HFF-Myc (cell line): Measurements from ENCODE around the gene BANF1.
"Not testable (repeated sequence)": the region's sequence is repeated elsewhere in the genome, so short reads cannot be mapped to it uniquely, and the experiment has no call there.

Experiments
- DNase-seq: peaks from one replicate; pipeline ENCODE4 v3.0.0-alpha.2; 2011; ENCODE audit warnings: low read depth; ENCODE audit errors: extremely low read depth
- H3K4me3 ChIP-seq: replicated peaks from 2 replicates; pipeline ENCODE4 v1.5.1; 2011; ENCODE audit warnings: low read depth, mild to moderate bottlenecking, control low read depth, low read length
- TF ChIP-seq, protein P1 (sequence below): IDR thresholded peaks from 2 replicates; pipeline ENCODE4 v1.5.1; 2012; ENCODE audit warnings: mild to moderate bottlenecking, low read depth, low read length, control low read depth; ENCODE audit errors: missing control alignments

BANF1 gene

DNA sequence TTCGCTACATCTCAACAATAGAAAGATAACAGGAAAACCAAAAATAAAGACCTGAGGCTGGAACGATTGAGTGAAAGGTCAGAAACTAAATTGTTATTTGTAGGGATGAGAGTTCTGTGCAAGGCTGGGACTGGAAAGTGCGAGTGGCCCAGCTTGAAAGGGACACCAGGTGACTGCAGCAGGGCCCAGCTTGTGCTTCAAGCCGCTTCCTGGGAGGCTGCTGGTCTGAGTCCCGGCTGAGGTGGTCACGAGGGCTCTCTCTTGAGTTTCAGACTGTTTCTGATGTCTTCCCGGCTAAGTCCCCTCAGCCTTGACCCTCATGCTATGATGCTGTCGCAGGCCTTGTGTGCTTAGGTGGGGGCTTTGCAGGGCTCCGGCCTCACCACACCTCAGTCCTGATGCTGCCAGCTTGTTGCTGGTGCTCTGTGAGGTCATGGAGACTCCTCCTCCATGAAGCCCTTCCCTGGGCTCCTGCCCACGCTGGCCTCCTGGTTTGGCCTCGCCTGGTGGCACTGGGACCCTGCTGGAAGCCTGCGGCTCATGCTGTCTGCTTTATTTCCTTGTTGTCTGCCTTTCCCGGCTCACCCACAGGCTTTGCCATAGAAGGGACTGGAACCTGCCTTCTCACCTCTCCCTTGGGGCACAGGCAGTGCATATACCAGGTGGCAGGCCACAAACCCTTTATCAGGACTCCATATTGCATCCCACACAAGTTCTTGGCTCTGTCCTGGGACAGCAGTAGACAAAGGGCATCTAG is 4.0 kb downstream of the BANF1 start:
- no peak overlapping the region for H3K4me3 ChIP-seq
- TF ChIP-seq, protein P1, sequence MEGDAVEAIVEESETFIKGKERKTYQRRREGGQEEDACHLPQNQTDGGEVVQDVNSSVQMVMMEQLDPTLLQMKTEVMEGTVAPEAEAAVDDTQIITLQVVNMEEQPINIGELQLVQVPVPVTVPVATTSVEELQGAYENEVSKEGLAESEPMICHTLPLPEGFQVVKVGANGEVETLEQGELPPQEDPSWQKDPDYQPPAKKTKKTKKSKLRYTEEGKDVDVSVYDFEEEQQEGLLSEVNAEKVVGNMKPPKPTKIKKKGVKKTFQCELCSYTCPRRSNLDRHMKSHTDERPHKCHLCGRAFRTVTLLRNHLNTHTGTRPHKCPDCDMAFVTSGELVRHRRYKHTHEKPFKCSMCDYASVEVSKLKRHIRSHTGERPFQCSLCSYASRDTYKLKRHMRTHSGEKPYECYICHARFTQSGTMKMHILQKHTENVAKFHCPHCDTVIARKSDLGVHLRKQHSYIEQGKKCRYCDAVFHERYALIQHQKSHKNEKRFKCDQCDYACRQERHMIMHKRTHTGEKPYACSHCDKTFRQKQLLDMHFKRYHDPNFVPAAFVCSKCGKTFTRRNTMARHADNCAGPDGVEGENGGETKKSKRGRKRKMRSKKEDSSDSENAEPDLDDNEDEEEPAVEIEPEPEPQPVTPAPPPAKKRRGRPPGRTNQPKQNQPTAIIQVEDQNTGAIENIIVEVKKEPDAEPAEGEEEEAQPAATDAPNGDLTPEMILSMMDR, result no peak
- DNase-seq, result no peak

DNA sequence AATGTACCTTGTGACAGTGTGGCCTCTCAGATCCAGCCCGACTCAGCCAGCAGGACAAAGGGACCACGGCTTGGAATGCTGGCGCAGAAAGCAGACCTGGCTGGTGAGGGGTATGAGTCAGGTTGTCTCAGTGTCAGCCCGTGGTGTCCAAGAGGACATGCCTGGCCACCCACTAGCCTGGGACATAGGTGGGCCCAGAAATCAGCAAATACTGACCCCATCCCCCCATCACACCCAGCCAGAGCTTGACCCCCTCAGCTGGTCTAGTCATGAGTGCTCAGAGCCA is 4.5 kb downstream of the BANF1 start:
- TF ChIP-seq, protein P1, result no peak
- no peak overlapping the region for H3K4me3 ChIP-seq
- no peak for DNase-seq

DNA sequence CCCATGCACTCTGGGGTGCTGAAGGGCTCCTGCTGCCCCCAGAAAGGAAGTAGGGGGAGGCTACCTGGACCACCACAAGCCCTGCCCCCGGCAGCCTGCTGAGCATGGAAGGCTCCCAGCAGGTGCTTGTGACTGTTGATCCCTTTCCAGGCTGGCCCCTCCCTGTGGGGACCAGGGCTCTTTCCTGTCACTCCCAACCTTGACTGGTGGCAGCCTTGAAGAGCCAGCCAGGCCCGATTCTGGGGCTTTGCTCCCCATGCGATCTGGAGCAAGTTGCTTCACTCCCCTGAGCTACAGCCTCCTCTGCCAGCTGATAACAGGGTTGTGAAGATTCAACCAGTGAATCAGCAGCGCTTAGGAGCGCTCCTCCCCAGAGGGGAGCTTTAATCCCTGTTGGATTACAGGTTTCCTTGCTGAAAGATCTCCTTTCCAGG is 4.9 kb downstream of the BANF1 start:
- no peak overlapping the region for H3K4me3 ChIP-seq
- DNase-seq, result no peak
- TF ChIP-seq, protein P1, result no peak

DNA sequence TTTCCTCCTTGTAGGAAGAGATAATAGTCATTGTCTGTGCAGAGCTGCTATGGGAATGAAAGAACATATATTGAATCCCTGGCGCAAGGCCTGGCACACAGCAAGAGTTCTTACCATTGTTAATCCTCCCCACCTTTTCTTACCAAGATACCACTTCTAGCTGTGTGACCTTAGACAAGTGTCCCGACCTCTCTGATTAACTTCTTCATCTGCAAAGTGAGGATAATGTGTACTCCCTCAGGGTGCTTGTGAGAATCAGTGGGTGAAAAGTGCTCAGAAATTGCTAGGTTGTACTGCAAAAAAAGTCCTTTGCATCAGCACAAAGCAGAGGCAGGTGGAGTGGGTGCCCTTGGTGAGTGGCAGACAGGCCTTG is 5.8 kb downstream of the BANF1 start:
- H3K4me3 ChIP-seq, result no peak overlapping the region
- DNase-seq, result no peak
- TF ChIP-seq, protein P1, result no peak

DNA sequence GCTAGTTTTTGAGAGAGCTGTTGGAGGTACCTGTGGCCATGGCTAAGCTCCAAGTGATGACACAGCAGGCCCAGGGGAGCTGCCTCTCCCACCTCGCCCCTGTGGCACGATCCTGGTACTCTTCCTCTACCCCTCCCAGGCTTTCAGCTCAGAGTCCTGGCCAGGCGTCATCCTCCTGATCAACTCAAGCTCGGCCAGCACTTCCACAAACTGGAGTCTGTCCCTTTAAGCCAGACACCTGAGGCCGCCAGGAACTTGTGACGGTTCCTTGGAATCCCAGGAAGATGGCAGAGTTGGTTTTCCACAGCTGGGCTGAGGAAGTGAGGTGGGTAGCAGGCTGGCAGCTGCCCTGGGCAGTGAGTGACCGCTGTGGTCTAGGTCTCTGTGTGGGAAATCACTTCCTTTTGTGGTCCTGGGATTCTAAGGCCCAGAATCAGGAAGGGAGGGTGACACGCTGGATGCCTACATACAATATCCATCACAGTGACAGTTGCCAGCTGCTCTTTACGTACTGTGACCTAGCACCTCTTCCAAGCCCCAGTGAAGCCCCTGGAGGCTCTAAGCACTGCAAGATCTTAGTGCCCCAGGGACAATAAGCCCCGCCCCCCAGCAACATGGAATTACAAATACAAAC is 6.3 kb downstream of the BANF1 start:
- TF ChIP-seq, protein P1, result no peak
- DNase-seq, result no peak
- H3K4me3 ChIP-seq, result no peak overlapping the region

DNA sequence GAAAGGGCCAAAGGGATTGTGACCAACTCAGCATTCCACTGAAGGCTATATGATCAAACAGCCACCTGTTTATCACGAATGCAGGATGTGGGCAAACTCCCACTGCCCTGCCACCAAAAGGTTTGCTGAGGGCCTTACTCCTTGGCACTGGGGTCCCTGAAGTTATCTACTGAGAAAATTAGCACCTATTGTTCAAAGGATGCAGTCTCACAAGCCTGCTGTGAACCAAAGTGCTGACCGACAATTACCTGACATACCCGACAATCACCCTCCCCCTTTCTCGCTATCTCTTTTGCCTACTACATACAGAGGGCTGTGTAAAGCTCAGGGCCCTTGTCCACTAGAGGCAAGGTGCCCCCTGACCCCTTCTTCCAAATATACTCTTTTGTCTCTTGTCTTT is 7.7 kb downstream of the BANF1 start:
- H3K4me3 ChIP-seq, DNase-seq: not testable (repeated sequence)

DNA sequence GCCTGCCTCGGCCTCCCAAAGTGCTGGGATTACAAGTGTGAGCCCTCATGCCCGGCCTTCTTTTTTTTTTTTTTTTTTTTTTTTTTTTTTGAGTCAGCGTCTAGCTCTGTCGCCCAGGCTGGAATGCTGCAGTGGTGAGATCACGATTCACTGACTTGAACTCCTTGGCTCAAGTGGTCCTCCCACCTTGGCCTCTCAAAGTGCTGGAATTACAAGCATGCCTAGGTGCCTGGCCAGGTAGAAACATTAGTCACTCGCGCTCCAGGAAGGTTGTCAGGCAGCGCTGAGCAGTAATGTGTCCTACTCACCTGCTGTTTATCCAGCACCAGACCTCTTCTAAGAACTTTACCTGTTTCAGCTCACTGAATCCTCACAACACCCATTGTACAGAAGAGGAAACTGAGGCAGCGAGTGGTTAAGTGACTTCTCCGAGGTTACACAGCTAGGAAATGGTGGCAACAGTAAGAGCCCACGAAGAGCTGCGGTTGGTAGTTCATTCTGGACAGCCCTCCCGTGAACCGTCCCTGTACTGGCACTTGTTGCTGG is 9.0 kb downstream of the BANF1 start:
- H3K4me3 ChIP-seq, result no peak overlapping the region
- no peak for DNase-seq
- TF ChIP-seq, protein P1, result no peak
